Neural progenitor cell (in vitro differentiated cells): ENCODE data around the gene BFSP2. TPM values are rescaled to one million over a fixed set of nuclear protein-coding genes. Genes with fewer than 3 reads are reported as not detected.

Experiments
- DNase-seq: peaks from one replicate; pipeline ENCODE4 v3.0.0-alpha.2; 2016; ENCODE audit warnings: low spot score
- H2AFZ ChIP-seq: fragments of 200-600 bp; sonication (generic); replicated peaks from 2 replicates; pipeline ENCODE4 v1.6.1; 2016; ENCODE audit warnings: antibody characterized with exemption
- H3F3A ChIP-seq: fragments of 200-600 bp; sonication (generic); 2 replicates; pipeline ENCODE4 v1.6.1; 2016; ENCODE audit warnings: antibody characterized with exemption, low read depth
- H3K27ac ChIP-seq: fragments of 200-600 bp; sonication (generic); 2 replicates; pipeline ENCODE4 v1.5.1; 2016; ENCODE audit warnings: mild to moderate bottlenecking
- H3K27me3 ChIP-seq: fragments of 200-600 bp; sonication (generic); 2 replicates; pipeline ENCODE4 v1.6.1; 2016; ENCODE audit warnings: mild to moderate bottlenecking, moderate library complexity
- H3K36me3 ChIP-seq: fragments of 200-600 bp; sonication (generic); 2 replicates; pipeline ENCODE4 v1.5.1; 2016
- H3K4me1 ChIP-seq: fragments of 200-600 bp; sonication (generic); 2 replicates; pipeline ENCODE4 v1.6.1; 2016; ENCODE audit warnings: mixed run types
- H3K4me2 ChIP-seq: fragments of 200-600 bp; sonication (generic); 2 replicates; pipeline ENCODE4 v1.6.1; 2016
- H3K4me3 ChIP-seq: fragments of 200-600 bp; sonication (generic); 2 replicates; pipeline ENCODE4 v1.5.1; 2016
- H3K79me2 ChIP-seq: fragments of 200-600 bp; sonication (generic); 2 replicates; pipeline ENCODE4 v1.6.1; 2016; ENCODE audit warnings: low read depth
- H3K9ac ChIP-seq: fragments of 200-600 bp; sonication (generic); 2 replicates; pipeline ENCODE4 v1.6.1; 2016
- H3K9me3 ChIP-seq: fragments of 200-600 bp; sonication (generic); 2 replicates; pipeline ENCODE4 v1.5.1; 2016; ENCODE audit warnings: low read depth
- H4K20me1 ChIP-seq: fragments of 200-600 bp; sonication (generic); 2 replicates; pipeline ENCODE4 v1.6.1; 2016; ENCODE audit warnings: low read depth
- H3K27ac Mint-ChIP-seq: 3 replicates; pipeline ENCODE4 v1.8.0; 2021; ENCODE audit warnings: mixed read lengths
- H3K27me3 Mint-ChIP-seq: 2 replicates; pipeline ENCODE4 v1.8.0; 2022; ENCODE audit warnings: low read depth, mild to moderate bottlenecking, inconsistent platforms, moderate library complexity, mixed read lengths; ENCODE audit not compliant: insufficient read depth
- H3K36me3 Mint-ChIP-seq: 3 replicates; pipeline ENCODE4 v1.8.0; 2021; ENCODE audit warnings: mixed read lengths
- H3K4me1 Mint-ChIP-seq: 3 replicates; pipeline ENCODE4 v1.8.0; 2021; ENCODE audit warnings: mixed read lengths
- H3K4me3 Mint-ChIP-seq: 3 replicates; pipeline ENCODE4 v1.8.0; 2021; ENCODE audit warnings: mild to moderate bottlenecking, moderate library complexity, mixed read lengths
- H3K9me3 Mint-ChIP-seq: 3 replicates; pipeline ENCODE4 v1.8.0; 2020; ENCODE audit warnings: mixed read lengths
- EZH2 ChIP-seq: fragments of 200-600 bp; sonication (generic); IDR thresholded peaks from 2 replicates; pipeline ENCODE4 v1.6.1; 2017; ENCODE audit warnings: antibody characterized with exemption, mild to moderate bottlenecking, moderate library complexity
- EZH2phosphoT487 ChIP-seq: fragments of 200-600 bp; sonication (generic); IDR thresholded peaks from 2 replicates; pipeline ENCODE4 v1.6.1; 2017; ENCODE audit warnings: antibody characterized with exemption
- total RNA-seq: library from RNA; depleted of rRNA; stranded (reverse); fragments of >200 nt; gene quantifications from 2 replicates; pipeline ENCODE4 v1.2.3, GENCODE V29; 2015; ENCODE audit warnings: low replicate concordance
- TF ChIP-seq, protein P1 (sequence below): fragments of 200-600 bp; sonication (generic); IDR thresholded peaks from 2 replicates; pipeline ENCODE4 v1.5.1; 2017; ENCODE audit warnings: antibody characterized with exemption, mild to moderate bottlenecking

The BFSP2 gene
- total RNA-seq, 1 donor from 2014 or later: not detected

DNA sequence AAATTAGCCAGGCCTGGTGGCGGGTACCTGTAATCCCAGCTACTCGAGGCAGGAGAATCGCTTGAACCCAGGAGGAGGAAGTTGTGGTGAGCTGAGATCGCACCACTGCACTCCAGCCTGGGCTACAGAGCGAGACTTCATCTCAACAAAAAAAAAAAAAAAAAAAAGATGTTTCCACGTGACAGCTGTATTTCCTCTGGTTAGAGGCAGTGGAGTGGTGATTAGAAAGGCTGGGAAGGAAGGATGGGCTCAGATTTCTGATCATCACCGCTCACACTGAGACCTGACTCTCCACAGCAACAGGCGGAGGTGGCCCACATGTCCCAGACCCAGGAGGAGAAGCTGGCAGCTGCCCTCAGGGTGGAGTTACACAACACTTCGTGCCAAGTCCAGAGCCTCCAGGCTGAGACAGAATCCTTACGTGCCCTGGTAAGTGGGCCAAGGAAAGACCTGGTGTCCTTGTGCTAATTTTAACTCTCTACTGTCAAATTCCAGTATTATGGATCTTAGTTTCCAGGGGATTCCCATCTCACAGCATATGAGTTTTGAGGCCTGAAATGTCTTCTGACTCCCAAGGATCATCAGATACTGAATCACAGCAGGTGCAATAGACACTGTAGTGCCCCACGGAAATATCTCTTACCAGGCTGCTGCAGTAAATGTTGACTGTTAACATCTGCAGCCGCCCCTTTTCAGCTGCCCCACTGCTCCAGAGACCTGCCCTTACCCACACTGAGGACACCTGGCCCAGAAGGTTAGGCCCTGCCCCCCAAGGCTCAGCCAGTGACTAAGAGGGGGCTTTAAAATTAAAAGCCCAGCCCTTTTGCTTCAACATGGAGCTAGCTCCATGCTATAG is 66.9 kb downstream of the BFSP2 start:
- Mint-ChIP-seq H3K36me3 (no peaks in the 10 kb centered on the region), H3K4me1 (peaks cover 65% of the 10 kb centered on the region), H3K9me3 (peaks cover 5% of the 10 kb centered on the region)

DNA sequence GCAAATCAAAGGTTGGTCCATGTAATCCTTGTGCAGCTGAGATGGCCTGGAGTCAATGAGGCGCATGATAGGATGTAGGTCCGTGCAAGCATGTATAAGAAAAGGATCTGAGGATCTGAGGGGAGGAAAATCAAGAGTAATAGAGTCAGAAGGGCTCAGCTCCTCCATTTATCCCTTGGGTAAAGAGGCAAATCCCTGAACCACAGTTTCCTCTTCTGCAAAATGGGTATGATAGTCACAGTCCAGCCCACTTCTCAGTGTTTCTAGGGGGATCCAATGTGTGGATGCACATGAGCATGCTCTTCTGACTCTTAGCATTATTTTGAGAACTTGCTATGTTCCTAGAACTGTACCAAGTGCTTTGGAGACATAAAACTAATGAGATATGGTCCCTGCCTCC is 67.9 kb downstream of the BFSP2 start:
- Histone ChIP-seq H3K36me3 (no peaks in the 10 kb centered on the region), H3K4me3 (no peak overlapping the region), H2AFZ (no peak overlapping the region), H3K9ac (no peak overlapping the region), H3K9me3 (no peaks in the 10 kb centered on the region), H3K27ac (no peak overlapping the region), H3K27me3 (peaks cover 5% of the 10 kb centered on the region), H3F3A (peaks cover 18% of the 10 kb centered on the region), H3K4me2 (no peak overlapping the region), H3K4me1 (peaks cover 65% of the 10 kb centered on the region), H3K79me2 (no peaks in the 10 kb centered on the region), H4K20me1 (no peaks in the 10 kb centered on the region)
- H3K27me3 Mint-ChIP-seq: peaks cover 9% of the 10 kb centered on the region
- H3K27ac Mint-ChIP-seq: no peak overlapping the region
- no peaks in the 10 kb centered on the region for H3K36me3 Mint-ChIP-seq
- TF ChIP-seq, protein P1, sequence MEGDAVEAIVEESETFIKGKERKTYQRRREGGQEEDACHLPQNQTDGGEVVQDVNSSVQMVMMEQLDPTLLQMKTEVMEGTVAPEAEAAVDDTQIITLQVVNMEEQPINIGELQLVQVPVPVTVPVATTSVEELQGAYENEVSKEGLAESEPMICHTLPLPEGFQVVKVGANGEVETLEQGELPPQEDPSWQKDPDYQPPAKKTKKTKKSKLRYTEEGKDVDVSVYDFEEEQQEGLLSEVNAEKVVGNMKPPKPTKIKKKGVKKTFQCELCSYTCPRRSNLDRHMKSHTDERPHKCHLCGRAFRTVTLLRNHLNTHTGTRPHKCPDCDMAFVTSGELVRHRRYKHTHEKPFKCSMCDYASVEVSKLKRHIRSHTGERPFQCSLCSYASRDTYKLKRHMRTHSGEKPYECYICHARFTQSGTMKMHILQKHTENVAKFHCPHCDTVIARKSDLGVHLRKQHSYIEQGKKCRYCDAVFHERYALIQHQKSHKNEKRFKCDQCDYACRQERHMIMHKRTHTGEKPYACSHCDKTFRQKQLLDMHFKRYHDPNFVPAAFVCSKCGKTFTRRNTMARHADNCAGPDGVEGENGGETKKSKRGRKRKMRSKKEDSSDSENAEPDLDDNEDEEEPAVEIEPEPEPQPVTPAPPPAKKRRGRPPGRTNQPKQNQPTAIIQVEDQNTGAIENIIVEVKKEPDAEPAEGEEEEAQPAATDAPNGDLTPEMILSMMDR: no peak
- TF ChIP-seq EZH2 (no peak), EZH2phosphoT487 (no peak)
- H3K4me1 Mint-ChIP-seq: peaks cover 63% of the 10 kb centered on the region
- H3K4me3 Mint-ChIP-seq: no peak overlapping the region
- peak; percentile 50 for DNase-seq
- peaks cover 5% of the 10 kb centered on the region for H3K9me3 Mint-ChIP-seq

More for the DNA sequence above, 66.9 kb downstream of the BFSP2 start:
- H3K4me2 ChIP-seq: no peak overlapping the region
- no peaks in the 10 kb centered on the region for H3K9me3 ChIP-seq
- peaks cover 14% of the 10 kb centered on the region for H3F3A ChIP-seq
- no peak for TF ChIP-seq EZH2phosphoT487
- TF ChIP-seq, protein P1: no peak
- TF ChIP-seq EZH2: no peak
- no peaks in the 10 kb centered on the region for H4K20me1 ChIP-seq
- H3K79me2 ChIP-seq: no peaks in the 10 kb centered on the region
- H3K9ac ChIP-seq: no peak overlapping the region
- DNase-seq: no peak
- no peak overlapping the region for H3K4me3 ChIP-seq
- no peak overlapping the region for H3K27ac ChIP-seq
- peaks cover 8% of the 10 kb centered on the region for H3K27me3 Mint-ChIP-seq
- no peak overlapping the region for H2AFZ ChIP-seq
- no peak overlapping the region for H3K4me3 Mint-ChIP-seq
- H3K27ac Mint-ChIP-seq: no peak overlapping the region
- no peaks in the 10 kb centered on the region for H3K36me3 ChIP-seq
- peaks cover 5% of the 10 kb centered on the region for H3K27me3 ChIP-seq
- H3K4me1 ChIP-seq: peaks cover 61% of the 10 kb centered on the region

- H4K20me1 ChIP-seq: no peaks in the 10 kb centered on the region
- TF ChIP-seq EZH2 (no peak), EZH2phosphoT487 (no peak)
- TF ChIP-seq, protein P1: no peak
- no peaks in the 10 kb centered on the region for H3K36me3 Mint-ChIP-seq
- H2AFZ ChIP-seq: no peak overlapping the region
- no peak overlapping the region for H3K4me2 ChIP-seq
- H3F3A ChIP-seq: peaks cover 23% of the 10 kb centered on the region
- H3K27ac Mint-ChIP-seq: no peak overlapping the region
- no peak for DNase-seq
- no peak overlapping the region for H3K4me3 Mint-ChIP-seq
- peaks cover 64% of the 10 kb centered on the region for H3K4me1 Mint-ChIP-seq
- H3K9me3 ChIP-seq: no peaks in the 10 kb centered on the region
- no peaks in the 10 kb centered on the region for H3K79me2 ChIP-seq
- no peaks in the 10 kb centered on the region for H3K36me3 ChIP-seq
- peaks cover 5% of the 10 kb centered on the region for H3K9me3 Mint-ChIP-seq
- no peak overlapping the region for H3K4me3 ChIP-seq
- H3K27me3 Mint-ChIP-seq: peaks cover 9% of the 10 kb centered on the region
- H3K4me1 ChIP-seq: peaks cover 69% of the 10 kb centered on the region
- no peak overlapping the region for H3K9ac ChIP-seq
- H3K27ac ChIP-seq: no peak overlapping the region
- peaks cover 5% of the 10 kb centered on the region for H3K27me3 ChIP-seq
Observed at GRCh38 chr3:133468251-133468721, 68.4 kb downstream of the BFSP2 start.
